Measurements from ENCODE around the gene GORAB.

The GORAB gene

GRCh38 chr1:170586321-170587252 lies 54.6 kb downstream of the GORAB start:
- no peaks in the 10 kb centered on the region for H3K4me1 ChIP-seq (ENCODE audit: control insufficient read depth, insufficient read depth, low read length, poor library complexity, severe bottlenecking)
- H3K27me3 ChIP-seq (replicated peaks; ENCODE audit: control insufficient read depth, insufficient read depth, low read length, poor library complexity, severe bottlenecking), result no peaks in the 10 kb centered on the region
- no peaks in the 10 kb centered on the region for H3K9me3 ChIP-seq (ENCODE audit: control insufficient read depth, low read length)
- no peak overlapping the region for H3K4me3 ChIP-seq (ENCODE audit: insufficient read depth, low read depth, low read length, poor library complexity, severe bottlenecking)
- no peak for DNase-seq
- no peaks in the 10 kb centered on the region for H3K36me3 ChIP-seq (ENCODE audit: control insufficient read depth, insufficient read depth, low read length)
- no peak overlapping the region for H3K27ac ChIP-seq (ENCODE audit: insufficient read depth, low read length, poor library complexity, severe bottlenecking)

GRCh38 chr1:170587253-170587593 lies 55.3 kb downstream of the GORAB start:
- H3K4me3 ChIP-seq (ENCODE audit: insufficient read depth, low read depth, low read length, poor library complexity, severe bottlenecking), result no peak overlapping the region
- H3K9me3 ChIP-seq (ENCODE audit: control insufficient read depth, low read length), result no peaks in the 10 kb centered on the region
- no peak overlapping the region for H3K27ac ChIP-seq (ENCODE audit: insufficient read depth, low read length, poor library complexity, severe bottlenecking)
- H3K27me3 ChIP-seq (replicated peaks; ENCODE audit: control insufficient read depth, insufficient read depth, low read length, poor library complexity, severe bottlenecking), result no peaks in the 10 kb centered on the region
- H3K4me1 ChIP-seq (ENCODE audit: control insufficient read depth, insufficient read depth, low read length, poor library complexity, severe bottlenecking), result no peaks in the 10 kb centered on the region
- no peak for DNase-seq
- H3K36me3 ChIP-seq (ENCODE audit: control insufficient read depth, insufficient read depth, low read length), result no peaks in the 10 kb centered on the region

GRCh38 chr1:170590921-170591705 lies 59.1 kb downstream of the GORAB start:
- Histone ChIP-seq H3K27ac (ENCODE audit: insufficient read depth, low read length, poor library complexity, severe bottlenecking) (no peak overlapping the region), H3K27me3 (replicated peaks; ENCODE audit: control insufficient read depth, insufficient read depth, low read length, poor library complexity, severe bottlenecking) (no peaks in the 10 kb centered on the region), H3K36me3 (ENCODE audit: control insufficient read depth, insufficient read depth, low read length) (no peaks in the 10 kb centered on the region), H3K4me1 (ENCODE audit: control insufficient read depth, insufficient read depth, low read length, poor library complexity, severe bottlenecking) (no peaks in the 10 kb centered on the region), H3K4me3 (ENCODE audit: insufficient read depth, low read depth, low read length, poor library complexity, severe bottlenecking) (no peak overlapping the region), H3K9me3 (ENCODE audit: control insufficient read depth, low read length) (no peaks in the 10 kb centered on the region)
- DNase-seq, result no peak

GRCh38 chr1:170592591-170593111 lies 60.7 kb downstream of the GORAB start:
- no peaks in the 10 kb centered on the region for H3K4me1 ChIP-seq (ENCODE audit: control insufficient read depth, insufficient read depth, low read length, poor library complexity, severe bottlenecking)
- no peaks in the 10 kb centered on the region for H3K36me3 ChIP-seq (ENCODE audit: control insufficient read depth, insufficient read depth, low read length)
- H3K9me3 ChIP-seq (ENCODE audit: control insufficient read depth, low read length), result peaks cover 6% of the 10 kb centered on the region
- no peaks in the 10 kb centered on the region for H3K27me3 ChIP-seq (replicated peaks; ENCODE audit: control insufficient read depth, insufficient read depth, low read length, poor library complexity, severe bottlenecking)
- no peak overlapping the region for H3K4me3 ChIP-seq (ENCODE audit: insufficient read depth, low read depth, low read length, poor library complexity, severe bottlenecking)
- no peak overlapping the region for H3K27ac ChIP-seq (ENCODE audit: insufficient read depth, low read length, poor library complexity, severe bottlenecking)
- DNase-seq, result no peak

- no peaks in the 10 kb centered on the region for H3K27me3 ChIP-seq (replicated peaks; ENCODE audit: control insufficient read depth, insufficient read depth, low read length, poor library complexity, severe bottlenecking)
- no peaks in the 10 kb centered on the region for H3K36me3 ChIP-seq (ENCODE audit: control insufficient read depth, insufficient read depth, low read length)
- no peaks in the 10 kb centered on the region for H3K4me1 ChIP-seq (ENCODE audit: control insufficient read depth, insufficient read depth, low read length, poor library complexity, severe bottlenecking)
- no peak overlapping the region for H3K27ac ChIP-seq (ENCODE audit: insufficient read depth, low read length, poor library complexity, severe bottlenecking)
- peaks cover 6% of the 10 kb centered on the region for H3K9me3 ChIP-seq (ENCODE audit: control insufficient read depth, low read length)
- no peak overlapping the region for H3K4me3 ChIP-seq (ENCODE audit: insufficient read depth, low read depth, low read length, poor library complexity, severe bottlenecking)
- no peak for DNase-seq
These were observed 61.4 kb downstream of the GORAB start for GRCh38 chr1:170593173-170594011.

GRCh38 chr1:170594066-170594626 lies 62.2 kb downstream of the GORAB start:
- DNase-seq, result no peak
- H3K27ac ChIP-seq (ENCODE audit: insufficient read depth, low read length, poor library complexity, severe bottlenecking), result no peak overlapping the region

GRCh38 chr1:170596701-170597100 lies 64.7 kb downstream of the GORAB start:
- Histone ChIP-seq H3K9me3 (ENCODE audit: control insufficient read depth, low read length) (peaks cover 6% of the 10 kb centered on the region), H3K4me3 (ENCODE audit: insufficient read depth, low read depth, low read length, poor library complexity, severe bottlenecking) (no peak overlapping the region), H3K27ac (ENCODE audit: insufficient read depth, low read length, poor library complexity, severe bottlenecking) (no peak overlapping the region), H3K4me1 (ENCODE audit: control insufficient read depth, insufficient read depth, low read length, poor library complexity, severe bottlenecking) (no peaks in the 10 kb centered on the region), H3K36me3 (ENCODE audit: control insufficient read depth, insufficient read depth, low read length) (no peaks in the 10 kb centered on the region), H3K27me3 (replicated peaks; ENCODE audit: control insufficient read depth, insufficient read depth, low read length, poor library complexity, severe bottlenecking) (no peaks in the 10 kb centered on the region)
- no peak for DNase-seq

More at GRCh38 chr1:170594066-170594626, 62.2 kb downstream of the GORAB start:
- no peaks in the 10 kb centered on the region for H3K27me3 ChIP-seq (replicated peaks; ENCODE audit: control insufficient read depth, insufficient read depth, low read length, poor library complexity, severe bottlenecking)
- peaks cover 6% of the 10 kb centered on the region for H3K9me3 ChIP-seq (ENCODE audit: control insufficient read depth, low read length)
- no peaks in the 10 kb centered on the region for H3K4me1 ChIP-seq (ENCODE audit: control insufficient read depth, insufficient read depth, low read length, poor library complexity, severe bottlenecking)
- H3K36me3 ChIP-seq (ENCODE audit: control insufficient read depth, insufficient read depth, low read length), result no peaks in the 10 kb centered on the region
- H3K4me3 ChIP-seq (ENCODE audit: insufficient read depth, low read depth, low read length, poor library complexity, severe bottlenecking), result no peak overlapping the region

GRCh38 chr1:170598618-170599017 lies 66.7 kb downstream of the GORAB start:
- Histone ChIP-seq H3K36me3 (ENCODE audit: control insufficient read depth, insufficient read depth, low read length) (no peaks in the 10 kb centered on the region), H3K4me3 (ENCODE audit: insufficient read depth, low read depth, low read length, poor library complexity, severe bottlenecking) (no peak overlapping the region), H3K27ac (ENCODE audit: insufficient read depth, low read length, poor library complexity, severe bottlenecking) (no peak overlapping the region), H3K27me3 (replicated peaks; ENCODE audit: control insufficient read depth, insufficient read depth, low read length, poor library complexity, severe bottlenecking) (no peaks in the 10 kb centered on the region), H3K4me1 (ENCODE audit: control insufficient read depth, insufficient read depth, low read length, poor library complexity, severe bottlenecking) (no peaks in the 10 kb centered on the region), H3K9me3 (ENCODE audit: control insufficient read depth, low read length) (peaks cover 6% of the 10 kb centered on the region)
- no peak for DNase-seq

GRCh38 chr1:170599033-170599432 lies 67.1 kb downstream of the GORAB start:
- H3K4me1 ChIP-seq (ENCODE audit: control insufficient read depth, insufficient read depth, low read length, poor library complexity, severe bottlenecking), result no peaks in the 10 kb centered on the region
- H3K36me3 ChIP-seq (ENCODE audit: control insufficient read depth, insufficient read depth, low read length), result no peaks in the 10 kb centered on the region
- peaks cover 6% of the 10 kb centered on the region for H3K9me3 ChIP-seq (ENCODE audit: control insufficient read depth, low read length)
- H3K4me3 ChIP-seq (ENCODE audit: insufficient read depth, low read depth, low read length, poor library complexity, severe bottlenecking), result no peak overlapping the region
- no peak for DNase-seq
- H3K27me3 ChIP-seq (replicated peaks; ENCODE audit: control insufficient read depth, insufficient read depth, low read length, poor library complexity, severe bottlenecking), result no peaks in the 10 kb centered on the region
- no peak overlapping the region for H3K27ac ChIP-seq (ENCODE audit: insufficient read depth, low read length, poor library complexity, severe bottlenecking)

Data from effector memory CD4-positive, alpha-beta T cell (primary cell).